ENCODE results near the gene ACAP2. TPM values are rescaled to one million over a fixed set of nuclear protein-coding genes. Genes with fewer than 3 reads are reported as not detected.

Gene ACAP2
- total RNA-seq, 3 donors from 2014 or later (not counting 1 experiment from before 2014, with no cell fraction given), result 103 to 132 (median 128) TPM

DNA sequence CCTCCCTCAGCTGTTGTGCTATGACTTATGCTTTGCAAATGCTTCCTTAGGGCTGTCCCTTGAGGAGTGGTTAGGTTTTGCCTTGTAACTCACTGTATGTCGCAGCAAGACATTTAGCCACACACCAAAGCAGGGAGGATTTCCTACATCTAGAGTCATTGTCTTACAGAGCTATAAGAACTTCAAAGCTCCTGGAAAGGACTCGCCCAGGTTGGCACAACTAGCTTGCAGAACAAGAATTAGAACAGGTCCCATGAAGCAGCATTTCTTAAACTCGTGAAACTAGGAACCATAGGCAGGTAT lies 19.4 kb upstream of the ACAP2 start:
- H3K27ac Mint-ChIP-seq, result no peak overlapping the region
- no peak for DNase-seq
- H3K4me3 Mint-ChIP-seq, result no peak overlapping the region
- 96% methylated on average over 3 of the region's 3 CpGs for WGBS (ENCODE audit: insufficient coverage)
- Histone ChIP-seq H3K36me3 (ENCODE audit: control insufficient read depth, insufficient read depth, low read length) (no peaks in the 10 kb centered on the region), H3K4me1 (ENCODE audit: control insufficient read depth, insufficient read depth, low read length) (no peaks in the 10 kb centered on the region), H3K27ac (ENCODE audit: low read length) (no peak overlapping the region), H3K9me3 (ENCODE audit: control insufficient read depth, insufficient read depth, low read length) (no peaks in the 10 kb centered on the region), H3K27me3 (ENCODE audit: control insufficient read depth, insufficient read depth, low read length) (no peaks in the 10 kb centered on the region), H3K4me3 (ENCODE audit: low read length) (no peak overlapping the region)
- no peaks in the 10 kb centered on the region for H3K9me3 Mint-ChIP-seq
- ATAC-seq, result no peak
- H3K4me1 Mint-ChIP-seq, result peaks cover 7 to 8% of the 10 kb centered on the region in 2 donors
- intact Hi-C loops (cut with micrococcal nuclease), result no loop called here
- no peaks in the 10 kb centered on the region for H3K36me3 Mint-ChIP-seq
- TF ChIP-seq, protein P1, sequence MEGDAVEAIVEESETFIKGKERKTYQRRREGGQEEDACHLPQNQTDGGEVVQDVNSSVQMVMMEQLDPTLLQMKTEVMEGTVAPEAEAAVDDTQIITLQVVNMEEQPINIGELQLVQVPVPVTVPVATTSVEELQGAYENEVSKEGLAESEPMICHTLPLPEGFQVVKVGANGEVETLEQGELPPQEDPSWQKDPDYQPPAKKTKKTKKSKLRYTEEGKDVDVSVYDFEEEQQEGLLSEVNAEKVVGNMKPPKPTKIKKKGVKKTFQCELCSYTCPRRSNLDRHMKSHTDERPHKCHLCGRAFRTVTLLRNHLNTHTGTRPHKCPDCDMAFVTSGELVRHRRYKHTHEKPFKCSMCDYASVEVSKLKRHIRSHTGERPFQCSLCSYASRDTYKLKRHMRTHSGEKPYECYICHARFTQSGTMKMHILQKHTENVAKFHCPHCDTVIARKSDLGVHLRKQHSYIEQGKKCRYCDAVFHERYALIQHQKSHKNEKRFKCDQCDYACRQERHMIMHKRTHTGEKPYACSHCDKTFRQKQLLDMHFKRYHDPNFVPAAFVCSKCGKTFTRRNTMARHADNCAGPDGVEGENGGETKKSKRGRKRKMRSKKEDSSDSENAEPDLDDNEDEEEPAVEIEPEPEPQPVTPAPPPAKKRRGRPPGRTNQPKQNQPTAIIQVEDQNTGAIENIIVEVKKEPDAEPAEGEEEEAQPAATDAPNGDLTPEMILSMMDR (IDR thresholded peaks at IDR 0.05), result no peak
- H3K27me3 Mint-ChIP-seq (ENCODE audit: low read depth in 2 of 2), result no peaks in the 10 kb centered on the region

DNA sequence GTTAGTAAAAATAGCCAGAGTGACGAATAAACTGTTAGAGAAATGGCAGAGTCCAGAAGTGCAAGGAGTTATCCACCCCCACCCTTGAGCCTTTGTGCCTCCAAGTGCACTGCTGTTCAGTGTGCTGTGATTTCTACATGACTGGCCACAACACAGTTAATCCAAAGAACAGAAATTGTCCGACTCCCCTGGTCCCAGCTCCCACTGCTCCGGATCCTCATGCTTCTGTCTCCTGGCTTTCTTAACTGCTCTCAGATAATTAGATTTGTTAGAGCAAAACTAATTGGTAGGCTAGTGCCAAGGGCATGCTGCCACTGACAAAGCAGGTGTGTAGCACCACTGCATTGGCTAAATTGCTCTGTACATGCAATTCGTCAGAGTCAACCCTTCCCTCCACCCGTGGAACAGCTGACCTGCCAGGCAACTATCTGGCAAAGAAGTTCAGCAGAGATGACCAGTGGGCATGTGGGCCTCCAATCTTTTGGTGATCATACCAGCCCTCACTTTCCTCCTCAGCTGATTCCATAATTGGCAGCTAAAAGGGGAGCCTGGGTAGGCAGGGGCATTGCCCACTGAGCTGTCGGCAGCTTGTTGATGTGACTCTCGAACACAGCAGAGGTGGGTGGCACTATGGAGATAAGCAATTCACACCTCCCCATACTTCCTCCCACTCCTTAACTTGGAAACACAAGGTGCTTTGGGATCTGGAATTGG lies 18.9 kb upstream of the ACAP2 start:
- TF ChIP-seq, protein P1 (IDR thresholded peaks at IDR 0.05), result no peak
- Histone ChIP-seq H3K4me1 (ENCODE audit: control insufficient read depth, insufficient read depth, low read length) (no peaks in the 10 kb centered on the region), H3K27me3 (ENCODE audit: control insufficient read depth, insufficient read depth, low read length) (no peaks in the 10 kb centered on the region), H3K27ac (ENCODE audit: low read length) (no peak overlapping the region), H3K4me3 (ENCODE audit: low read length) (no peak overlapping the region), H3K36me3 (ENCODE audit: control insufficient read depth, insufficient read depth, low read length) (no peaks in the 10 kb centered on the region), H3K9me3 (ENCODE audit: control insufficient read depth, insufficient read depth, low read length) (no peaks in the 10 kb centered on the region)
- H3K36me3 Mint-ChIP-seq, result no peaks in the 10 kb centered on the region
- intact Hi-C loops (cut with micrococcal nuclease), result no loop called here
- ATAC-seq (no peak), DNase-seq (no peak)
- peaks cover 7 to 8% of the 10 kb centered on the region in 2 donors for H3K4me1 Mint-ChIP-seq
- WGBS (ENCODE audit: insufficient coverage), result 84% methylated on average over 7 of the region's 7 CpGs
- H3K27ac Mint-ChIP-seq, result no peak overlapping the region
- H3K9me3 Mint-ChIP-seq, result no peaks in the 10 kb centered on the region
- H3K4me3 Mint-ChIP-seq, result no peak overlapping the region
- no peaks in the 10 kb centered on the region for H3K27me3 Mint-ChIP-seq (ENCODE audit: low read depth in 2 of 2)

DNA sequence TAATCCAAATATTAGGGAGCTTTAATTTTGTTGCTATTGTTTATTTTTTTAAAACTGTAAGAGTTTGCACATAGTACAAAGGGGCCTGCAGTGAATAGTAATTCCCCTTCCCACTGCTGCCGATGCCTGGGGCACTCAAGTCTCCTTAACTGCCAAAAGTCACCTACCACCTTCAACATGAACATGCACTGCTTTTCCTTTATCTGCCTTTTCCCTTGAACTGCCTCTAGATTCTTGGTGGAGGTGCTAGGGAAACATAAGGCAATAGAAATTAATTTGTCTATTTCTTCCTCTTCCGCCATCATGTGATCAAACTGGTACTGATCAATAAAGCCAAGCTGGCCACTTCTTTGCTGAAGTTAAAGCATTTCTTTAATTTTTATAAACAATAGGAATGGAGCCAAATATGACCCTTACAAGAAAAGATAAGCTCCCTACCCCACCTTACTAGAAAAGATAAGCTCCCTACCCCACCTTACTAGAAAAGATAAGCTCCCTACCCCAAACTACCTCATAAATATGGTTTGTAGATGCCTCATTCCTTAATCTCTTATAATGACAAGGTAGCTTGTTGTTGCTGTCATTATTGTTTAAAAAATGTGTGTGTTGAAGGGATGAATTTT lies 17.4 kb upstream of the ACAP2 start:
- H3K9me3 Mint-ChIP-seq, result no peaks in the 10 kb centered on the region
- H3K4me3 Mint-ChIP-seq, result no peak overlapping the region
- intact Hi-C loops (cut with micrococcal nuclease), result no loop called here
- Histone ChIP-seq H3K27ac (ENCODE audit: low read length) (no peak overlapping the region), H3K27me3 (ENCODE audit: control insufficient read depth, insufficient read depth, low read length) (no peaks in the 10 kb centered on the region), H3K4me3 (ENCODE audit: low read length) (no peak overlapping the region), H3K36me3 (ENCODE audit: control insufficient read depth, insufficient read depth, low read length) (no peaks in the 10 kb centered on the region), H3K4me1 (ENCODE audit: control insufficient read depth, insufficient read depth, low read length) (no peaks in the 10 kb centered on the region), H3K9me3 (ENCODE audit: control insufficient read depth, insufficient read depth, low read length) (no peaks in the 10 kb centered on the region)
- WGBS (ENCODE audit: insufficient coverage), result 100% methylated on average over 1 of the region's 2 CpGs
- H3K36me3 Mint-ChIP-seq, result no peaks in the 10 kb centered on the region
- H3K27ac Mint-ChIP-seq, result no peak overlapping the region
- H3K4me1 Mint-ChIP-seq, result peaks cover 7 to 8% of the 10 kb centered on the region in 2 donors
- DNase-seq, result no peak
- ATAC-seq, result no peak
- TF ChIP-seq, protein P1 (IDR thresholded peaks at IDR 0.05), result no peak
- H3K27me3 Mint-ChIP-seq (ENCODE audit: low read depth in 2 of 2), result no peaks in the 10 kb centered on the region
